ENCODE data around the gene ANKRD50.
A peak's percentile ranks its signal among the peaks of the same experiment; 100 is the strongest.

ANKRD50 gene, protein sequence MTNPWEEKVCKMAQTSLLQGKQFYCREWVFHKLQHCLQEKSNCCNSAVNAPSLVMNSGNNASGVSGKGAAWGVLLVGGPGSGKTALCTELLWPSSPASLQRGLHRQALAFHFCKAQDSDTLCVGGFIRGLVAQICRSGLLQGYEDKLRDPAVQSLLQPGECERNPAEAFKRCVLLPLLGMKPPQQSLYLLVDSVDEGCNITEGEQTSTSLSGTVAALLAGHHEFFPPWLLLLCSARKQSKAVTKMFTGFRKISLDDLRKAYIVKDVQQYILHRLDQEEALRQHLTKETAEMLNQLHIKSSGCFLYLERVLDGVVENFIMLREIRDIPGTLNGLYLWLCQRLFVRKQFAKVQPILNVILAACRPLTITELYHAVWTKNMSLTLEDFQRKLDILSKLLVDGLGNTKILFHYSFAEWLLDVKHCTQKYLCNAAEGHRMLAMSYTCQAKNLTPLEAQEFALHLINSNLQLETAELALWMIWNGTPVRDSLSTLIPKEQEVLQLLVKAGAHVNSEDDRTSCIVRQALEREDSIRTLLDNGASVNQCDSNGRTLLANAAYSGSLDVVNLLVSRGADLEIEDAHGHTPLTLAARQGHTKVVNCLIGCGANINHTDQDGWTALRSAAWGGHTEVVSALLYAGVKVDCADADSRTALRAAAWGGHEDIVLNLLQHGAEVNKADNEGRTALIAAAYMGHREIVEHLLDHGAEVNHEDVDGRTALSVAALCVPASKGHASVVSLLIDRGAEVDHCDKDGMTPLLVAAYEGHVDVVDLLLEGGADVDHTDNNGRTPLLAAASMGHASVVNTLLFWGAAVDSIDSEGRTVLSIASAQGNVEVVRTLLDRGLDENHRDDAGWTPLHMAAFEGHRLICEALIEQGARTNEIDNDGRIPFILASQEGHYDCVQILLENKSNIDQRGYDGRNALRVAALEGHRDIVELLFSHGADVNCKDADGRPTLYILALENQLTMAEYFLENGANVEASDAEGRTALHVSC (N-terminal part only)

DNA sequence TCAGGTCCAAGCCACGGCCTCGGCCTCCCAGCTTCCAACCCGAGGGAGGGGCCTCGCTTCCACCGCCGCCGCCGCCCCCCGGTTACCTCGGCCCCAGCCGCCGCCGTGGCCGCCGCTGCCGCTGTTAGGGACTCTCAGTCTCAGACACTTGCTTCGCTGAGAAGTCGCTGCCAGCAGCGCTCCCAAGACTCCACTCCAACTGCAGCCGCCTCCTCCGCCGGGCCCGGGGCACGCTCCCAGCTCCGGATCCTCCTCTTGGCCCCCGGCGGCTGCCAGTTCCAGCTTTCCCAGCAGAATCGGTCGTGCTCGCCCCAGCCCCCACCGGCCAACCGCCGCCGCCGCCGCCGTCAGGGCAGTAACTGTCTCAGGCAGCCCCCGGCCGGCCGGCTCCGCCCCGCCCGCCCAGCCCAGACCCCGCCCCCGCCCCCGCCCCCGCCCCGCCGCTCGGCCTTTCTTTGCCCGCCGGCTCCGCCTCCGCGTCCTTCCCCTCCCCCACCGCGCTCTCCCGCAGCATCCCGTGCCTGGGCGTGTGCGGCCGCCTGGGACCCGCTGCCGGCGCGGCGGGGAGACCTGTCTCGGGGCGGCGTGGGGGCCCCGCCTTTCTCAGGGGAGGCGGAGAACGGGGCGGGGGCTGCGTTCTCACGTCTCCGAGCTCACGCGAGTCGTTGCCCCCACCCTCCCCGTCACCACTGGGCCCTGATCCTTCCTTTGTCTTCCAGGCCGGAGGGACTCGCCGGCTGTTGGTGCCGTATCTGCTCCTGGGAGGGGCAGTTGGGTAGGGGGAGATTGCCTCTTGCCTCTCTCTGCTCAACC, at the start of gene ANKRD50:
TSS of gene ANKRD50 (minus strand) at position 361 of the 813 bp plus-strand sequence. CDS start 2,221 bp downstream, outside the sequence.
- DNase-seq (ENCODE audit: low read depth), result peak; percentile 37

DNA sequence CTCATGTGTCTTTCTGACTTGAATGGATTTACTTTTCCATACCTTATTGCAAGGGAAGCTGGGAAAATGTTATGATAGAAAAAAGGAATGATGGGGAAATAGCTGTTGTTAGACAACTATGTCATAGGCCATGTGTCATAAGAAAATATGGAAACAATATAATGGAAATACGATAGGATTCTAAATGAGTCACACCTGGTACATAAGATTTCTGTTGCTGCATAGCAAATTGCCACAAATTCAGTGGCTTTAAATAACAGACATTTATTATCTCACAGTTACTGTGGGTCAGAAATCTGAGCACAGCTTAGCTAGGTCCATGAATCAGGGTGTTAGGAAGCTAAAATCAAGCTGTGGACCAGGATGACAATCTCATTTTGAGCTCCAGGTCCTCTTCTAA, 44.6 kb upstream of the ANKRD50 start:
- no peak for DNase-seq (ENCODE audit: low read depth)

DNA sequence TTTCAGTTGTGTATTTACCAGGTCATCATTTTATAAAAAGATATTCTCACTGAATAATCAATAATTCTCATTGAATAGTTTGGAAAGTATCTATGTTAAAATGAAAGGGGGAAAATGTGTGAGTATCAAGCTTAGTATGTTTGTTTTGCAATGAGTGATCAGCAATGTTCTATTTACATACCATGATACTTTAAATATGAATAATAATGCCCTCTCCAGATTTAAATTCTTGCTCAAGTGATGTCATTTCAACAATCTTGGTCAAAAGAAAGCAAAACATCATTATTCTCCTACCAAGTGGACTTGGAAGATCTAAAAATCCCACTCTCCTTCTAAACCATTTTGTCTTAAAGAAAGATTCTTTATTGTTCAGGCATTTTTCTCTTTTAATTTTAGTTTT, 42.1 kb upstream of the ANKRD50 start:
- DNase-seq (ENCODE audit: low read depth), result no peak

DNA sequence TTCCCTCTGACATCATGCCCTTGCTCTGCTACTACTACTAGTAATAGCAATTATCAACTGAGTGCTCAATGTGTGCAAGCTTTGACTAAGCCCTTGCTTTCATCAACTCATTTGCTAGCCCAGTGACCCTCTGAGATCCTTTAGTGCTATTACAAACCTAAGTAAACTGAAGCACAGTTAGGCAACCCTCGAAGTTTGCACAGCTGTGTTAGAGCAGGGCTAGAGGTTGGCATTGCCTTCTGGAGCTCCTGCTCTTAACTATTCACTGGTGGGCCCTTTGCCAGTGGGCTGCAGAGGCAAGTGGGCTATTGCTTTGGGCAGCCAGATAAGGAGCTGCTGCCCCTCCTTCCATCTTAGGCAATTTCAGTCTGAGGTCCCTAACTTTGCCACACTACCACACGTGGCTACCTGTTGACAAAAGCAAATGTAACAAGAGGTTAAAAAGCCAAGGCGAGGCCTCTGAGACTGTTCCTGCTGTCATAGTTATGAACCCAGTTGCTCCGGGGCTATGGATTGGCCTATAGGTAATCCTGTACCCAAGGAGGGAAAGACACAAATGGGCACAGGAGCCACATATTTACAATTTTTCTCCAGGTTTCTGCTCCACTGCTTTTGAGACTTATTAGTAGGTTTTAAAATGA, 41.5 kb upstream of the ANKRD50 start:
- DNase-seq (ENCODE audit: low read depth), result no peak

DNA sequence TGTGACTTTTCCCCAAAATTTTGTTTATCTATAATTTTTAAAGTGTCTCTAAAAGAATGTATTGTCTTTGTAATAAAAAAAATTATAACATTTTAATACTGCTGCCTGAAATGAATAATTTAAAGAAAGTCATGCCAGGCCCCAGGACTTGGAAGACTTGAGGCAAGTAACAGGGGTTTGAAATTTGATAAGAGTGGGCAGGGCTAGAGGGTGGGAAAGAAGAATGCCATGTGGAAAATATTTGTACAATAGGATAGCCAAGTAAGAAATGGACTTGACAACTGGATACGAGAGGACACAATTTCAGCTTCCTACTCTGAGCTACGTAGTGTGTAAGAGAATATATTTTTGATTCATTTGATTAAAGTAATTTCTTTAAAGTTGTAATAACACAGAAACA, 36.9 kb upstream of the ANKRD50 start:
- DNase-seq (ENCODE audit: low read depth), result no peak

DNA sequence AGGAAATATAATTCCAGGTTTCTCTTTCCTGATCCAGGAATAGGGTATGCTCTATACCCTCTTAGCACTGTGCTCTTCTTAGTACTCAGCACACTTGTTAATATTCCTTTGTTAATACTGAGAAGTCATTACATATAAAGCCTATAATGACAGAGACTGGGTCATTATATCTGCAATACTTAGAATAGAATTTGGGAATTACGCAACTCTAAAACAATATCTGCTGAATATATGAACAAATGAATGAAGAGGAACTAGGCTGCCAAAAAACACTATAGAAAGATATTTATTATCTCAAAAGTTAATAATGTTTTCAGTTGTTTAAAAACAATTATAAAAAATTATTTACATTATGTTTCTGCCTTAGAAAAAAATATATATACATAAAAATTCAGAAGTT, 36.4 kb upstream of the ANKRD50 start:
- DNase-seq (ENCODE audit: low read depth), result no peak

DNA sequence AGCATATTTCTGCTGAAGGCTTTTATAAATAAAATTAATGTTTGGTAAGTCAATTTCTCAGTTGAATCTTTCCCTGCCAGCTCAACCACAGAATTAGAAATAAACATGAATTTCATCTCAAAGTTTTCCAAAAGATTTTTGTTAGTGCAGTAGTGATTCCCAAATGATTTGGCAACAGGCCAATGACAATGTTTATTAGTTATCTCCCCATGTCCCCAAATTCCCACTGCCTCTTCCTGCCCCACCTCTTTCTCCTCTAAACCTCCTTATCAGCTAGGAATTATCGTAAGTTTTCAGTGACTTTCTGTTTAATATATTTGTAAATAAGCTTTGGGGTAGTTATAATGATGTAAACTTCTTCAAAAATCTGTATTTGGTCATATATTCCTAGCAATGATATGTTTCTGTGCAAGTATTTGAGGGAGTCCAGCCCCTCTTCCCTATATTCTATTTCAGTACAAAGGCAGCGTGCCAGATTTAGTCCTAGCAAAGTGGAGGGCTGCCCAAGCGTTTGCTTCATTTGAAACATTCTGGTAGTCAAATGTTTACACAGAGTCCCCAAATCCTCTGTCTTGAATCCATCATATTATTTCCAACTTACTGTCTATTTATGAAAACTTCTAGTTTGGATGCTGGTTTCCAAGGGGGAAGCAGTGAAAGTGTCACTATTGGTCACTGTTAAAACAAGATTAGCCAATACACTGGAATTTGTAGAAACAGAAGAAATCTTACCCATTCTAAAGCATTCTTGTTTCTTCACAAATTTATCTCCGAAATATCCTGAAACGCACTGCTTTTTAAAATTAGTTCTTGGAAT, 33.7 kb upstream of the ANKRD50 start:
- no peak for DNase-seq (ENCODE audit: low read depth)

DNA sequence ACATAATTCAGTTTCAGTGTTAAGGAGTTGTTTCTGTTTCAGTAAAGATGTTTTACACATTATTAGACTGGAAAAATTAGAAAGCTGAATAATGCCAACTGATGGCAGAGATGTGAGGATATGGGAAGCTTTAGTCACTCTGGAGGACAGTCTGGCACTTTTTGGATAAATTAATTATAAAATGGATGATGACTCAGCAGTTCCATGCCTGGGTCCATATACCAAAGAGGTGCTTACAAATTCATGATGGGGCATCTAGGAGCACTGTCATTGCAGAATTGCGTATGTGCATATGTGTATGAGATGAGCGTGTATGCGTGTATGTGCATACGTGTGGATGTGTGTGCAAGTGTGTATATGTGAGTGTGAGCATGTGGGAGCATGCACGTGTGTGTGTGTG, 31.2 kb upstream of the ANKRD50 start:
- no peak for DNase-seq (ENCODE audit: low read depth)

DNA sequence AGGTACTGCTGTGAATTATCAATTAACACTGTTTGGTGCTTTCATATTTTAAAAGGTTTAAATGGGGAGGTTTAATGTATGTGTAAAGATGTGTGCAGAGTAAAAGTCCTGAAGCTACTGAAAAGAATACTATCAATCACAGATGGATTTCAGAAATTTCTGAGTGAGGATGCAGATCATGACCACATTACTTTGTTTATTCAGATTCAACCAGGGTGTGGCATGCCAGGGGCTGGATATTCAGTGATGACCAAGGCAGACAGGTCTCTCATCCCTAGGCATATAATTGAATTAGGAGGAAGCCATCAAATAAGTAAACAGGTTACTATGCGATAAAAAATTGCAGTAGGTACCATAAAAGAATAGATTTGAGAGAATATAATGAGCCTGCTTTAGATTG, 28.0 kb upstream of the ANKRD50 start:
- no peak for DNase-seq (ENCODE audit: low read depth)

DNA sequence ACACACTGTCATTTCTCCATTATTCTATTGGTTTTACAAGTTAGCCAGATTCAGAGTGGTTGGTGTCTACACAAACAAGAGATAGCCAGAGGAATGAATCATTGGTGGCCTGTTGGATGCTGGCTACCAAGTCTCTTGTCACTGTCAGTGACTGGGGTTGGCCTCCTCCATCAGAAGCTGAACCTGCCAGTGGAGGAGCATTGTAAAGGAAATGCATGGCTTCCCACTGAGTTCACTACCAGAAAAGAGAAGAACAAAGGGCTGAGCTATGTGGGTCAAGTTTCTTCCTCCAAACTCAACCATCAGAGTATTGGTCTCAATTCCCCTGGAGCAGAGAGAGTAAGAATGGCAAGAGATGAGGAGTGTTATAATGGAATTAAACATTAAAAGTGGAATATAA, 26.5 kb upstream of the ANKRD50 start:
- DNase-seq (ENCODE audit: low read depth), result no peak

DNA sequence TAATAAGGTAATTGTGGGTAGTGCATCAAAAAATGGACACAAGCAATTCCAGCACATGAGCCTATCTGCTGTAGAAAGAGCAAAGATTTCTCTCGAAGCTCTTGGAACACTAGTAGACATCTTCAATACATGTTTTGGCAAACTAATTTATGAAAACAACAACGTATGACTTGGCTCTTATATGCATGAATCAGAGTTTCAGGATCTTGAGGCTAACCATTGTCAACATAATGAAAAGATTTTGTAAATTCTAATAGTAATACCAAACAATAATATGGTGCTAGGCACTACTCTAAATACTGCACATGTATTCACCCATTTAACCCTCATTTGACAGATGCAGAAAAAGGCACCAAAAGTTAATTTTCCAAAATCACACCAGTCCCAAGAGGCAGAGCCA, 25.1 kb upstream of the ANKRD50 start:
- DNase-seq (ENCODE audit: low read depth), result no peak

DNA sequence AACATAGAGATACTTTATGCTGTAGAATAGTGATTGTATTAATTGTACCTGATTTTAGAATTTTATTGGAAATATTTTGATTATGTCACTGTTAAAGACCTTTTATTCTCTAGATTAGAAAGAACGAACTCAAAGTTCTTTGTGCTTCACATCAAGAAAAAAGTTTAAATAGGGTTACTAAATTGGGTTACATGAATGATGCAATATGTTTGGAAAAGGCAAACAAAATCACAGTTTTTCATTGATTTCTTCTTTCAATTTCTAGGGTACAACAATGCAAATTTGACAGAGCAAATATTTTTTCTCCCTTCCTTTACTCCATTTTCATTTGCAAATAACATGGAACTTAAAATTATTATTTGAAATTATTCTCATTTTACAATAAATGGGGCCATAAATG, 24.0 kb upstream of the ANKRD50 start:
- DNase-seq (ENCODE audit: low read depth), result no peak

DNA sequence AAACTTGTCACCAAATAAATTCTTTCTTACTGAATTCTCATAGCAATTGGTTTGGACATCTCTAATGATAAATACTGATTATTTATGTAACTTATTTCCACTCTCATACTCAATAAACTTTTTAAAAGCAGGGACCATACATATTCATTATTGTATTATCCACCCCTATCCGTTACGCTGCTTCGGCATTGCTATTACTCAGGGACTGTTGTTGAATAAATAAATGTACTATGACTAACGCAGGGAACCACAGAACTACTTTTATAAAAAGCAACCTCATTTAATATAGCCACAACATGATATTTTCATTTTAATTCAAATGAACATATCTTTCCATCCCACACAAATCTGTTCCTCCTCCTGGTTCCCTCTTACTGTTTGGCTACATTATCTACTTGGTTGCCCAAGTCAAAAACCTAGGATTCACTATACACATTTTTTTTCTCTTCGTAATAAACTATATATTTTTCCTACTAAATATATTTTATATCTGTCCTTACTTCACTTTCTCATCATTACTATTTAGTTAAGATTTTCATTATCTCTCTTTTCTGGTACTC, 14.9 kb upstream of the ANKRD50 start:
- DNase-seq (ENCODE audit: low read depth), result no peak

DNA sequence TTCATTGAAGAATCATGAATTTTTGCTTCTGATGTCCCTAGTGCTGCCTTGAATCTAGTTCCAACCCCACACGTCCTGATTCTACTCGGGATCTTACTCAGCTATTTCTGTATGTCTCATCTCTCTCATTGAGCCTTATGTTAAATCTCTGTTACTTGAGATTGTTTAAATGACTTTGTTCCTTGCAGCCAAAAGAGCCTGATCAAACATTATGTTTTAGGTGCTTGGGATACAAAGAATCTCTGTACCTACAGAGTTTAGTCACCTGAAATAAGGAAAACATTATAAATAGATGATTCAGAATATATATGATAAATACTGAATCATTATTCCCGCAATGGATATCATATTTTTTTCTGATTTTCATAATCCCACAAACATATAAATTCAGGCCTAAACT, 13.7 kb upstream of the ANKRD50 start:
- no peak for DNase-seq (ENCODE audit: low read depth)

DNA sequence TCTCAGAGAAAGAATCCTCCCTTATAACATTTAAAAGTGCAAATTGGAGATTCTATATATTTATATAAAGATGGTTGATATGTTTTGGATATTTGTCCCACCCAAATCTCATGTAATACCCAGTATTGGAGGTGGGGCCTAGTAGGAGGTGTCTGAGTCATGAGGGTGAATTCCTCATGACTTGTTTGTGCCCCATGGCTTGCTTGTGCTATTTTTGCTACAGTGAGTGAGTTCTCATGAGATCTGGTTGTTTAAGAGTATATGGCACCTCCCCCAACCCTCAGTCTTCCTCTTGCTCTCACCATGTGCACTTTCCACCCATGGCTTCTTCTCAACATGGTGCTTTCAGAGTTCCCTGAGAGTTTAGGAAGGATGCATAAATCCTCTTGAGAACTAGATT, 9.5 kb upstream of the ANKRD50 start:
- no peak for DNase-seq (ENCODE audit: low read depth)

DNA sequence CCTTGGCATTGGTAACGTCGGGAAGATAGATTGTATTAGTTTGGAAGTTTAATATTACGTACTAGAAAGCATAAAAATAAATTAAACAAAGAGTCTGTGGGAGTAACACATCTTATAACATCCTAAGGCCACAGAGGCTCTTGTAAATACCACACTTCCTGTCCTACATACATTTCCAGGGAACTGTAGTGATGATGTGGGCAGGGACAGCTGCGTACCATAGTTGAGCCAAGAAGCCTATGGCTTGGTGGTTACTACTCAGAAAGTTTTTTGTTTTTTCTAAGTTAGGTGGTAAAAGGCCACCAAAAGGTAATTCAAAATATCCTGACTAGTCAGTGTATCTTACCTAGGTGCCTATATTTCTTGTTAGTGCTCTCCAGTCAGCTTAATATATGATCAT, 4.6 kb upstream of the ANKRD50 start:
- no peak for DNase-seq (ENCODE audit: low read depth)

DNA sequence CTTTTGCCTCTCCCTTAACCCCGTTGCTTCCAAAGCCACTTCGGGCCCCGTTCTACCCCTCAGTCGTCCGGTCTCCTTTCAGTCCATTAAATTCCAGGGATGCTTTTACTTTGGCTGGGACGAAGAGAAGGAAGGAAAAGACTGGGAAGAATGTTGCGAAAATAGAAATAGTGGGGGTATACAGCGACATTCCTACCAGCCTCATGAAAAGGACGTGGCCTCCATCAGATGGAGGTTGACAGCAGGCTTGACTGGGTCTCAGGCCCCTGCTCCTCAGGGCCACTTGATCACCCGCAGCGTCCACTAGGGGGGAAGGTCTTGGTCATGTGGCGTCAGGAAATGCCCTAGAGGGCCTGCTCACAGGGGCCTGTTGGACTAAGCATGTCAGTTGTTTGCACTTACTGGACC, 657 bp upstream of the ANKRD50 start:
- DNase-seq (ENCODE audit: low read depth), result no peak

DNA sequence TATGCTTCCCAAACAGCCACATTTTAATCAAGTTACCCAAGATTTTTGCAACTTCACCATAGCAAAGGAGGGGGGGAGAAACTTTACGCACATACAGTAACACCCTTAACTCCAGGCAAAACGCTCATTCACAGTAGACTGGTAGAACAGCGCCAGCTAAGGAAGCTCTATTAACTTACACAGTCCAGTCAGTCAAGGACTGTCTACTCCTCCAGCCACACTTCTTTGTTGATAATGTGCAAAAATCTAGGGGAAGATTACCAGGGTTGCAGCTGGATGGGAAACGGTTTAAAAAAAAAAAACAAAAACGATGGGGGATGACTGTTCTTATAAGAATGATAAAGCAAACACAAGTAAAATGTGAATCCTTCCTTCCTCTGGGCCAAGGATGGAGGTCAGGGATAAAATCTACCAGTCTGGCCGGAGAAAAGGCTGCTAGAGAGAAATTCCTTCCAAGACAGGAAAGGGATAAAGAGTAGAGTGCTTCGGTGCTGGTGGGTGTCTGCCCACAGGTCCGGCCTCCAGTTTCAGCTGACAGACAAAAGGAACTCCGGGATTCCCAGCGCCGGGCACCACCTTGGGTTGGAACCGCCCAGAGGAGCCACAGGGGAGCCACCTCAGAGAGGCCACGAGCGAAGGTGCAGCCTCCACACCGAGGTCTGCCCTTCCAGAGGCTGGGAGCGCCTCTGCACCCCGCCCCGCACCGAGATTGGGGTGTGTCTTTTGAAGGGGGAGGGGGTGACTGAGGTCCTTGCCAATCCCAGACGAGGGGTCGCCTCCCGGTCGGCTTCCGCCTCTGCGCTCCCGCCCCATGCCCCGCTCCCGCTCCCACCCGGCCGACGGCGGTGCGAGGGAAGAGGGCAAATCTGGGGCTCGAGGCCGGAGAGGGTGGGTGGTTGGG, 811 bp downstream of the ANKRD50 start:
- no peak for DNase-seq (ENCODE audit: low read depth)

DNA sequence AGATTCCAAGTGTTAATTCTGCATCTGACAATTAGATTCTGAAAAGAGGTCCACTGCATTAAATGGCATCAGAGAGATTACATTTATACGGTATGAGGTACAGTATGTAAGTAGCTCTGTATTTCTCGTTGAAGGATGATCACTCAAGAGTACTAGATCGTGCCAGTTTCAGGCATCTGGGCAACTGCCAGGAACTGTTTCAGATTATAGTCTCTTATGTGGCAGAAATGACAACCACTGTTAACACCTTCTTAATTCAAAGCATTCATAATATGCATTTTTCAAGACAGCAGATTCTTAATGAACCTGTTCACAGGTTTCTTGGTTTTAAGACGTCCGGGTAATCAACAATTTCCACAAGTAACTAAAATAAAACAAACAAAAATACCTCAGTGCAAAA, 1.6 kb downstream of the ANKRD50 start:
- no peak for DNase-seq (ENCODE audit: low read depth)
